GM12878 (cell line): ENCODE measurements around the gene TMEM87A. TPM values are rescaled to one million over a fixed set of nuclear protein-coding genes. Genes with fewer than 3 reads are reported as not detected.

Source experiments
- ATAC-seq: fragments of 200-7000 bp; cut with Tn5 transposase; 3 replicates; pipeline ENCODE4 v1.9.1; 2020; ENCODE audit warnings: mild to moderate bottlenecking, moderate library complexity
- BruUV-seq: library from RNA; stranded (reverse); fragments of 400-500 nt; replicated peaks from 2 replicates; lab custom pipeline; 2021; lab: Mats Ljungman, UMichigan
- CTCF ChIA-PET: fragments of 300-600 bp; sonication (Branson Sonifier 250); formaldehyde crosslinking; extraction: SDS; loops from one replicate; lab custom pipeline; 2021; ENCODE audit warnings: inconsistent platforms; lab: Yijun Ruan, JAX
- POLR2A ChIA-PET: fragments of 350-600 bp; formaldehyde crosslinking; extraction: SDS; loops from one replicate; lab custom pipeline; 2021; ENCODE audit warnings: inconsistent platforms; lab: Charles Lee
- RAD21 ChIA-PET: fragments of 300-600 bp; sonication (Branson Sonifier 250); formaldehyde crosslinking; loops from one replicate; lab custom pipeline; 2023; ENCODE audit warnings: antibody characterized with exemption; ENCODE audit not compliant: unreplicated experiment; lab: Charles Lee
- SMC1A ChIA-PET: fragments of 300-600 bp; sonication (Branson Sonifier 250); formaldehyde crosslinking; loops from one replicate; lab custom pipeline; 2023; ENCODE audit not compliant: unreplicated experiment, uncharacterized antibody; lab: Charles Lee
- DNase-seq: peaks from one replicate; pipeline ENCODE4 v3.0.0-alpha.2; 2011; ENCODE audit warnings: low read depth, low spot score
- FAIRE-seq: peaks from 3 replicates; lab custom pipeline; 2011; peaks lifted over from hg19 to GRCh38; lab: Jason Lieb, UNC
- H2AFZ ChIP-seq: 2 replicates; pipeline ENCODE4 v1.6.0; 2011; ENCODE audit warnings: low read depth, low read length, control low read depth; ENCODE audit not compliant: control insufficient read depth
- H3K27ac ChIP-seq: 2 replicates; pipeline ENCODE4 v1.5.1; 2011; ENCODE audit warnings: control low read depth; ENCODE audit not compliant: control insufficient read depth, insufficient read depth
- H3K27me3 ChIP-seq, 2 experiments: replicated peaks in 1 of 2; 2 replicates each; pipeline versions ENCODE4 v1.6.0 to v1.6.1; 2011; ENCODE audit warnings: low read length in 1 of 2; ENCODE audit not compliant: control insufficient read depth in 2 of 2, insufficient read depth in 2 of 2
- H3K36me3 ChIP-seq, 2 experiments: 2 replicates each; pipeline ENCODE4 v1.5.1; 2011; ENCODE audit warnings: low read length in 1 of 2; ENCODE audit not compliant: control insufficient read depth in 2 of 2, insufficient read depth in 2 of 2
- H3K4me1 ChIP-seq: 2 replicates; pipeline ENCODE4 v1.6.1; 2011; ENCODE audit warnings: mild to moderate bottlenecking, low read length, moderate library complexity, mixed read lengths; ENCODE audit not compliant: control insufficient read depth, insufficient read depth
- H3K4me2 ChIP-seq: 2 replicates; pipeline ENCODE4 v1.6.0; 2011; ENCODE audit warnings: control low read depth; ENCODE audit not compliant: control insufficient read depth, insufficient read depth
- H3K4me3 ChIP-seq: fragments of 200-600 bp; sonication (generic); 2 replicates; pipeline ENCODE4 v1.5.1; 2016
- H3K79me2 ChIP-seq: 2 replicates; pipeline ENCODE4 v1.6.0; 2011; ENCODE audit warnings: low read length; ENCODE audit not compliant: control insufficient read depth, insufficient read depth
- H3K9ac ChIP-seq: 2 replicates; pipeline ENCODE4 v1.8.0; 2011; ENCODE audit warnings: low read length, control low read depth, mixed read lengths; ENCODE audit not compliant: control insufficient read depth, insufficient read depth
- H3K9me3 ChIP-seq: replicated peaks from 3 replicates; pipeline ENCODE4 v1.5.1; 2011; ENCODE audit warnings: mild to moderate bottlenecking, low read length; ENCODE audit not compliant: control insufficient read depth, insufficient read depth
- H4K20me1 ChIP-seq: 2 replicates; pipeline ENCODE4 v1.6.0; 2011; ENCODE audit not compliant: control insufficient read depth, insufficient read depth
- ASH2L ChIP-seq: fragments of 300-600, 200-600 bp; sonication (generic); IDR thresholded peaks from 2 replicates; pipeline ENCODE4 v1.6.1; 2017; ENCODE audit warnings: low read depth, mild to moderate bottlenecking, borderline replicate concordance
- CREB1 ChIP-seq: IDR thresholded peaks from 2 replicates; pipeline ENCODE4 v1.6.1; 2012; ENCODE audit warnings: low read depth, mild to moderate bottlenecking, inconsistent platforms
- ETV6 ChIP-seq, 2 experiments: fragments of 450-650 bp in 1 of 2; IDR thresholded peaks in 1 of 2; conservative IDR thresholded peaks in 1 of 2; 2 replicates each; pipeline ENCODE4 v1.6.1; 2014; ENCODE audit warnings: antibody characterized with exemption in 1 of 2, borderline replicate concordance in 1 of 2, low read depth in 1 of 2, mild to moderate bottlenecking in 1 of 2, moderate library complexity in 1 of 2
- JUNB ChIP-seq: IDR thresholded peaks from 2 replicates; pipeline ENCODE4 v1.6.1; 2016; ENCODE audit warnings: antibody characterized with exemption, mild to moderate bottlenecking
- MEF2A ChIP-seq: IDR thresholded peaks from 2 replicates; pipeline ENCODE4 v1.6.1; 2011; ENCODE audit warnings: low read depth, mild to moderate bottlenecking, low read length, moderate library complexity; ENCODE audit not compliant: insufficient read depth
- NR2F1 ChIP-seq: fragments of 450-650 bp; conservative IDR thresholded peaks from 2 replicates; pipeline ENCODE4 v1.6.1; 2017; ENCODE audit warnings: mild to moderate bottlenecking
- NRF1 ChIP-seq: conservative IDR thresholded peaks from 2 replicates; pipeline ENCODE4 v1.6.1; 2011; ENCODE audit warnings: mild to moderate bottlenecking, low read depth, low read length, improper control_type of control experiment
- YY1 ChIP-seq: IDR thresholded peaks from 2 replicates; pipeline ENCODE4 v1.6.1; 2011; ENCODE audit warnings: low read depth, mild to moderate bottlenecking, low read length
- ZNF207 ChIP-seq: fragments of 450-650 bp; IDR thresholded peaks from 2 replicates; pipeline ENCODE4 v1.6.1; 2014; ENCODE audit warnings: antibody characterized with exemption, mild to moderate bottlenecking, borderline replicate concordance
- ZNF274 ChIP-seq: IDR thresholded peaks from one replicate; pipeline ENCODE4 v1.8.0; 2011; ENCODE audit not compliant: insufficient read length, insufficient read depth
- ZNF384 ChIP-seq: IDR thresholded peaks from 2 replicates; pipeline ENCODE4 v1.6.1; 2012; ENCODE audit warnings: low read depth, mild to moderate bottlenecking, low read length, improper control_type of control experiment, borderline replicate concordance
- WGBS: methylation state at CpG from one replicate; pipeline ENCODE4 v1.1.6; 2016; ENCODE audit warnings: low lambda C conversion rate; ENCODE audit not compliant: insufficient replicate concordance, insufficient coverage; ENCODE audit errors: missing lambda C conversion rate; 5-methylcytosine and 5-hydroxymethylcytosine counted together
- in situ Hi-C: fragments of 300-500 bp; cut with MboI; formaldehyde crosslinking; loops from 9 replicates; pipeline ENCODE4 v1.14.3; 2018; ENCODE audit warnings: mixed read lengths
- intact Hi-C: fragments of 100-400 bp; cut with micrococcal nuclease; formaldehyde crosslinking; loops from one replicate; pipeline ENCODE4 v1.14.2; 2022; ENCODE audit not compliant: unreplicated experiment
- polyA plus RNA-seq, 11 experiments: library from polyadenylated mRNA; depleted of rRNA in 4 of 11; unstranded in 6 of 11; stranded (reverse) in 5 of 11; fragments of >200 nt; fragmentation: Nextera tagmentation in 4 of 11; fragmentation: Illumina TruSeq in 1 of 11; extraction: Ambion mirVana in 4 of 11; extraction: Trizol in 1 of 11; gene quantifications; 1 replicate in 1 of 11; 2 replicates in 10 of 11; pipeline versions ENCODE4 v1.2.1 to v1.2.3, GENCODE V29; 2011 to 2016; ENCODE audit warnings: inconsistent platforms in 2 of 11, missing spikeins in 2 of 11, low read depth in 1 of 11
- total RNA-seq, 4 experiments: library from RNA; depleted of rRNA in 3 of 4; stranded (reverse); fragments of >200 nt in 3 of 4; fragmentation: Illumina TruSeq in 1 of 4; extraction: Trizol in 1 of 4; gene quantifications; 2 replicates each; pipeline versions ENCODE4 v1.2.1 to v1.2.3, GENCODE V29; 2013 to 2021
- TF ChIP-seq, protein P1 (sequence below): fragments of 450-650 bp; formaldehyde crosslinking; IDR thresholded peaks from 2 replicates; pipeline ENCODE4 v1.4.0; 2020; ENCODE audit warnings: mild to moderate bottlenecking, moderate library complexity
- TF ChIP-seq, protein P2 (sequence below): fragments of 450-650 bp; formaldehyde crosslinking; IDR thresholded peaks from 2 replicates; pipeline ENCODE4 v1.4.0; 2022; ENCODE audit warnings: mild to moderate bottlenecking, moderate library complexity

The TMEM87A gene
- total and polyA plus RNA-seq, 10 of the 15 experiments (the other 5 are each of a cell fraction or from before 2014, with no cell fraction given): 18.2 to 53.2 (median 33.4) TPM

DNA sequence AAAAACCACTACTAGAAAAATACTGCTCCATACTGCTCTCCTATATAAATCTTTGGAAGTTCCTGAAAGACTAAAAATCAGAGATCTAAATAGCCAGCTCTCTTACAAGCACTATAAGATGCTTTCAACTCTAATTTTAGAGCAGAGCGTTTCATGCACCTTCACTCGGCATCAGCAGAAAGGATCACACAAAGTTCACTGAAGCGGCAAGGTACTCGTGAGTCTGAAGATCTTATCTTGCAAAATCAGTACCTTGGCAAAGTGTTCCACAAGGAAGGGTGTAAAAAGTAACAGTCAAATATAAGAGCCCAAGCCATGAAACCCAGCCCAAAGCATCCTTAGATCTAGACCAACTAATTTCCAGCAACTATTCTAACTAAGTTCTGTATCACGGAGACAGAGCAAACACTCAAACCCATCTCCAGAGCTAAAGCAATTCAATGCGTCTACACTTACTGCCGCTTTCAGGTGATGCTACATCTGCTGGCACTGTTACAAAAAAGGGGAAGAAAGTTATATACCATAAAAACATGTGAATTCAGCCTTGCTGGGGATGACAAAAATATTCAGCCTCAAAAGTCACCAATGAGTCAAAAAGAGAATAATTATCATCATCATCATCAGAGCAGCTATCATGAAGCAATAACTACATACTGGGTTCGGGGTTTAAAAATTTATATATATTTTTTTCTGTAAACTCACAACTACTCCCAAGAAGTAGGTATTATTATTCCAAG lies 81.5 kb downstream of the TMEM87A start:
- Histone ChIP-seq H3K9me3 (peaks cover 8% of the 10 kb centered on the region; the same call in 2 of the 3 replicates), H4K20me1 (no peaks in the 10 kb centered on the region), H2AFZ (no peak overlapping the region; the same call in 1 of the 2 replicates), H3K4me2 (peak overlapping the region; percentile 69), H3K27me3 (no peaks in the 10 kb centered on the region), H3K27ac (peak overlapping the region; percentile 79), H3K4me1 (peaks cover 29% of the 10 kb centered on the region), H3K36me3 (peaks cover 3 to 24% of the 10 kb centered on the region in 2 experiments), H3K4me3 (peak overlapping the region; percentile 42), H3K79me2 (peaks cover 3% of the 10 kb centered on the region), H3K9ac (peak overlapping the region; percentile 41)
- 21% methylated on average over 8 of the region's 8 CpGs for WGBS
- no TSS peak for BruUV-seq
- ChIA-PET SMC1A (interaction anchor here (0.9 to 1.6 kb wide), 3 partner anchors 12 to 419 kb away, joined by 3 to 5 read pairs (median 3); partner anchors contain the start of gene VPS39), RAD21 (no interaction called here), POLR2A (interaction anchor here (1.3 kb wide), 1 partner anchor 16 kb away, joined by 4 read pairs; no protein-coding TSS in a partner anchor), CTCF (interaction anchor here (0.5 to 1.3 kb wide), 4 partner anchors 25 to 1357 kb away, joined by 3 read pairs; no protein-coding TSS in a partner anchor)
- intact Hi-C loops (no loop called here), in situ Hi-C loops (no loop called here)
- FAIRE-seq: peak; percentile 44
- TF ChIP-seq NRF1: no peak
- peak; percentile 76 for TF ChIP-seq JUNB
- TF ChIP-seq YY1: no peak
- no peak for TF ChIP-seq ASH2L
- TF ChIP-seq ZNF207: no peak
- 0 out of 2 replicates have a peak, but pooled peaks have one; percentile 32 for TF ChIP-seq CREB1
- 0 out of 2 replicates have a peak, but pooled peaks have one; percentile 12 for TF ChIP-seq MEF2A
- no peak for TF ChIP-seq ETV6 (conservative IDR thresholded peaks at IDR 0.05 in 1 of 2, IDR thresholded peaks at IDR 0.05 in 1 of 2; ENCODE audit: borderline replicate concordance in 1 of 2, low read depth in 1 of 2)
- TF ChIP-seq, protein P1, sequence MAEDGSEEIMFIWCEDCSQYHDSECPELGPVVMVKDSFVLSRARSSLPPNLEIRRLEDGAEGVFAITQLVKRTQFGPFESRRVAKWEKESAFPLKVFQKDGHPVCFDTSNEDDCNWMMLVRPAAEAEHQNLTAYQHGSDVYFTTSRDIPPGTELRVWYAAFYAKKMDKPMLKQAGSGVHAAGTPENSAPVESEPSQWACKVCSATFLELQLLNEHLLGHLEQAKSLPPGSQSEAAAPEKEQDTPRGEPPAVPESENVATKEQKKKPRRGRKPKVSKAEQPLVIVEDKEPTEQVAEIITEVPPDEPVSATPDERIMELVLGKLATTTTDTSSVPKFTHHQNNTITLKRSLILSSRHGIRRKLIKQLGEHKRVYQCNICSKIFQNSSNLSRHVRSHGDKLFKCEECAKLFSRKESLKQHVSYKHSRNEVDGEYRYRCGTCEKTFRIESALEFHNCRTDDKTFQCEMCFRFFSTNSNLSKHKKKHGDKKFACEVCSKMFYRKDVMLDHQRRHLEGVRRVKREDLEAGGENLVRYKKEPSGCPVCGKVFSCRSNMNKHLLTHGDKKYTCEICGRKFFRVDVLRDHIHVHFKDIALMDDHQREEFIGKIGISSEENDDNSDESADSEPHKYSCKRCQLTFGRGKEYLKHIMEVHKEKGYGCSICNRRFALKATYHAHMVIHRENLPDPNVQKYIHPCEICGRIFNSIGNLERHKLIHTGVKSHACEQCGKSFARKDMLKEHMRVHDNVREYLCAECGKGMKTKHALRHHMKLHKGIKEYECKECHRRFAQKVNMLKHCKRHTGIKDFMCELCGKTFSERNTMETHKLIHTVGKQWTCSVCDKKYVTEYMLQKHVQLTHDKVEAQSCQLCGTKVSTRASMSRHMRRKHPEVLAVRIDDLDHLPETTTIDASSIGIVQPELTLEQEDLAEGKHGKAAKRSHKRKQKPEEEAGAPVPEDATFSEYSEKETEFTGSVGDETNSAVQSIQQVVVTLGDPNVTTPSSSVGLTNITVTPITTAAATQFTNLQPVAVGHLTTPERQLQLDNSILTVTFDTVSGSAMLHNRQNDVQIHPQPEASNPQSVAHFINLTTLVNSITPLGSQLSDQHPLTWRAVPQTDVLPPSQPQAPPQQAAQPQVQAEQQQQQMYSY: no peak
- no peak for TF ChIP-seq ZNF274
- no peak for TF ChIP-seq NR2F1
- TF ChIP-seq ZNF384: no peak
- TF ChIP-seq, protein P2, sequence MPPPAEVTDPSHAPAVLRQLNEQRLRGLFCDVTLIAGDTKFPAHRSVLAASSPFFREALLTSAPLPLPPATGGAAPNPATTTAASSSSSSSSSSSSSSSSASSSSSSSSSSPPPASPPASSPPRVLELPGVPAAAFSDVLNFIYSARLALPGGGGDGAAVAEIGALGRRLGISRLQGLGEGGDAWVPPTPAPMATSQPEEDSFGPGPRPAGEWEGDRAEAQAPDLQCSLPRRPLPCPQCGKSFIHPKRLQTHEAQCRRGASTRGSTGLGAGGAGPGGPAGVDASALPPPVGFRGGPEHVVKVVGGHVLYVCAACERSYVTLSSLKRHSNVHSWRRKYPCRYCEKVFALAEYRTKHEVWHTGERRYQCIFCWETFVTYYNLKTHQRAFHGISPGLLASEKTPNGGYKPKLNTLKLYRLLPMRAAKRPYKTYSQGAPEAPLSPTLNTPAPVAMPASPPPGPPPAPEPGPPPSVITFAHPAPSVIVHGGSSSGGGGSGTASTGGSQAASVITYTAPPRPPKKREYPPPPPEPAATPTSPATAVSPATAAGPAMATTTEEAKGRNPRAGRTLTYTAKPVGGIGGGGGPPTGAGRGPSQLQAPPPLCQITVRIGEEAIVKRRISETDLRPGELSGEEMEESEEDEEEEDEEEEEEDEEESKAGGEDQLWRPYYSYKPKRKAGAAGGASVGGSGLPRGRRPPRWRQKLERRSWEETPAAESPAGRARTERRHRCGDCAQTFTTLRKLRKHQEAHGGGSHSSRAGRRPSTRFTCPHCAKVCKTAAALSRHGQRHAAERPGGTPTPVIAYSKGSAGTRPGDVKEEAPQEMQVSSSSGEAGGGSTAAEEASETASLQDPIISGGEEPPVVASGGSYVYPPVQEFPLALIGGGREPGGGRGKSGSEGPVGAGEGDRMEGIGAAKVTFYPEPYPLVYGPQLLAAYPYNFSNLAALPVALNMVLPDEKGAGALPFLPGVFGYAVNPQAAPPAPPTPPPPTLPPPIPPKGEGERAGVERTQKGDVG (CRISPR knock-in tag): no peak
- DNase-seq: peak; percentile 24
- peak; percentile 72 for ATAC-seq
